Lower leg skin (tissue), 3 donors: ENCODE results near the gene CCDC33.

Experiments
- CTCF ChIP-seq, 3 donors: fragments of 450-650 bp; IDR thresholded peaks; one replicate each; pipeline ENCODE4 v1.5.1; 2016; ENCODE audit warnings: antibody characterized with exemption in 3 of 3, mild to moderate bottlenecking in 3 of 3, moderate library complexity in 2 of 3
- POLR2A ChIP-seq, 2 donors: fragments of 450-650 bp; IDR thresholded peaks; one replicate each; pipeline ENCODE4 v1.6.1; 2016 to 2017; ENCODE audit warnings: antibody characterized with exemption in 2 of 2, mild to moderate bottlenecking in 1 of 2, moderate library complexity in 1 of 2

DNA sequence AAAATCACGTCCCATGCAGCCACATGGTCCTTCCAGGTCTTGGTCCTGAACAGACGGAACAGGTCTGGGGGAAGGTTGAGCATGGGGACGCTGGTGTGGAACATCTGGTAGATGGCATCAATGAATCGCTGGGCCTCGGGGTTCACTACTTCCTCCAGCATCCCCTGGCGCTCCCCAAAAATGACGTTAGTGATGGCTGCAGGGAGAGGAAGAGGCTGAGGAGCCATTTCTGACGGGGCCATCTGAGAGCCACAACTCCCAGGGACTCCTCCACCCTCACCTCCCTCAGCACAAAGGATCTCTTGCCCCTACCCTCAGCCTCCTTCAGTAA lies 107.6 kb downstream of the CCDC33 start:
- no peak for TF ChIP-seq CTCF (IDR thresholded peaks at IDR 0.05)
- TF ChIP-seq POLR2A (IDR thresholded peaks at IDR 0.05): no peak
